HG03520 (cell line): ENCODE data around the gene GRID1.
A peak's percentile ranks its signal among the peaks of the same experiment; 100 is the strongest.

Source experiments
- ATAC-seq: cut with Tn5 transposase; IDR thresholded peaks from one replicate; pipeline ENCODE4 v1.9.1; 2021; ENCODE audit warnings: mild to moderate bottlenecking, moderate library complexity; ENCODE audit not compliant: unreplicated experiment

Gene GRID1

GRCh38 chr10:85791818-85792532 lies 574.6 kb downstream of the GRID1 start:
- ATAC-seq = no peak

GRCh38 chr10:85789982-85790789 lies 576.4 kb downstream of the GRID1 start:
- ATAC-seq = no peak

GRCh38 chr10:85789125-85789524 lies 577.5 kb downstream of the GRID1 start:
- ATAC-seq = no peak

GRCh38 chr10:85788570-85788969 lies 578.0 kb downstream of the GRID1 start:
- no peak for ATAC-seq

- no peak for ATAC-seq
These were observed 578.7 kb downstream of the GRID1 start for GRCh38 chr10:85787881-85788280.

- no peak for ATAC-seq
These were observed 579.2 kb downstream of the GRID1 start for GRCh38 chr10:85787393-85787792.

GRCh38 chr10:85786401-85786899 lies 580.1 kb downstream of the GRID1 start:
- no peak for ATAC-seq

- ATAC-seq = no peak
These were observed 581.8 kb downstream of the GRID1 start for GRCh38 chr10:85784792-85785191.

- ATAC-seq = no peak
These were observed 585.2 kb downstream of the GRID1 start for GRCh38 chr10:85781404-85781803.

GRCh38 chr10:85778074-85778473 lies 588.5 kb downstream of the GRID1 start:
- ATAC-seq = no peak

GRCh38 chr10:85767891-85768290 lies 598.7 kb downstream of the GRID1 start:
- no peak for ATAC-seq

GRCh38 chr10:85764108-85764507 lies 602.5 kb downstream of the GRID1 start:
- no peak for ATAC-seq

GRCh38 chr10:85761906-85762445 lies 604.6 kb downstream of the GRID1 start:
- no peak for ATAC-seq

- ATAC-seq = peak; percentile 94
These were observed 624.8 kb downstream of the GRID1 start for GRCh38 chr10:85741626-85742300.

- ATAC-seq = no peak
These were observed 630.6 kb downstream of the GRID1 start for GRCh38 chr10:85735997-85736396.

GRCh38 chr10:85734791-85735190 lies 631.8 kb downstream of the GRID1 start:
- ATAC-seq = no peak

GRCh38 chr10:85724215-85724614 lies 642.4 kb downstream of the GRID1 start:
- ATAC-seq = no peak

GRCh38 chr10:85720931-85721590 lies 645.5 kb downstream of the GRID1 start:
- ATAC-seq = no peak

GRCh38 chr10:85719408-85719807 lies 647.2 kb downstream of the GRID1 start:
- no peak for ATAC-seq

- ATAC-seq = no peak
These were observed 652.7 kb downstream of the GRID1 start for GRCh38 chr10:85713885-85714284.

- ATAC-seq = no peak
These were observed 663.8 kb downstream of the GRID1 start for GRCh38 chr10:85702768-85703167.
